Measurements from ENCODE around the gene EPO. TPM values are rescaled to one million over a fixed set of nuclear protein-coding genes. Genes with fewer than 3 reads are reported as not detected.
"Not testable (repeated sequence)": the region's sequence is repeated elsewhere in the genome, so short reads cannot be mapped to it uniquely, and the experiment has no call there.

Gene EPO
- total RNA-seq, 1 donor from 2014 or later = not detected

GRCh38 chr7:100724364-100724763, 4.1 kb downstream of the EPO start:
- intact Hi-C loops (cut with DNase I); ATAC-seq; DNase-seq (ENCODE audit: low spot score): not testable (repeated sequence)

GRCh38 chr7:100726996-100727761, 6.9 kb downstream of the EPO start:
- intact Hi-C loops (cut with DNase I) = no loop called here
- ATAC-seq (peak; percentile 81), DNase-seq (ENCODE audit: low spot score) (no peak)

GRCh38 chr7:100728196-100728595, 7.9 kb downstream of the EPO start:
- no peak for DNase-seq (ENCODE audit: low spot score)
- intact Hi-C loops (cut with DNase I) = no loop called here
- no peak for ATAC-seq

- intact Hi-C loops (cut with DNase I) = no loop called here
- DNase-seq (ENCODE audit: low spot score) = no peak
- no peak for ATAC-seq
Observed at GRCh38 chr7:100730136-100730800, 10.0 kb downstream of the EPO start.

GRCh38 chr7:100731937-100732636, 11.8 kb downstream of the EPO start:
- ATAC-seq (no peak), DNase-seq (ENCODE audit: low spot score) (no peak)
- intact Hi-C loops (cut with DNase I) = no loop called here

GRCh38 chr7:100735730-100736129, 15.5 kb downstream of the EPO start:
- intact Hi-C loops (cut with DNase I) = no loop called here
- DNase-seq (ENCODE audit: low spot score) (no peak), ATAC-seq (no peak)

GRCh38 chr7:100736671-100737070, 16.4 kb downstream of the EPO start:
- intact Hi-C loops (cut with DNase I) = no loop called here
- DNase-seq (ENCODE audit: low spot score) (no peak), ATAC-seq (peak; percentile 20)

- DNase-seq (ENCODE audit: low spot score) = no peak
- intact Hi-C loops (cut with DNase I) = no loop called here
- ATAC-seq = no peak
Observed at GRCh38 chr7:100739934-100740333, 19.7 kb downstream of the EPO start.

- no peak for ATAC-seq
- no peak for DNase-seq (ENCODE audit: low spot score)
- intact Hi-C loops (cut with DNase I) = no loop called here
Observed at GRCh38 chr7:100744605-100745004, 24.3 kb downstream of the EPO start.

- peak; percentile 62 for ATAC-seq
- DNase-seq (ENCODE audit: low spot score) = no peak
- intact Hi-C loops (cut with DNase I) = no loop called here
Observed at GRCh38 chr7:100745184-100745583, 24.9 kb downstream of the EPO start.

GRCh38 chr7:100752994-100753393, 32.7 kb downstream of the EPO start:
- ATAC-seq = no peak
- intact Hi-C loops (cut with DNase I) = no loop called here

GRCh38 chr7:100753750-100754149, 33.5 kb downstream of the EPO start:
- intact Hi-C loops (cut with DNase I) = no loop called here
- ATAC-seq = no peak
- no peak for DNase-seq (ENCODE audit: low spot score)

More at GRCh38 chr7:100752994-100753393, 32.7 kb downstream of the EPO start:
- no peak for DNase-seq (ENCODE audit: low spot score)

GRCh38 chr7:100759357-100760171, 39.3 kb downstream of the EPO start:
- DNase-seq (ENCODE audit: low spot score) = no peak
- ATAC-seq = no peak
- intact Hi-C loops (cut with DNase I) = no loop called here

GRCh38 chr7:100762841-100763240, 42.6 kb downstream of the EPO start:
- intact Hi-C loops (cut with DNase I) = not testable (repeated sequence)

GRCh38 chr7:100763556-100764140, 43.4 kb downstream of the EPO start:
- intact Hi-C loops (cut with DNase I) = no loop called here
- no peak for ATAC-seq
- no peak for DNase-seq (ENCODE audit: low spot score)

More at GRCh38 chr7:100762841-100763240, 42.6 kb downstream of the EPO start:
- ATAC-seq; DNase-seq (ENCODE audit: low spot score): not testable (repeated sequence)

GRCh38 chr7:100764841-100765240, 44.6 kb downstream of the EPO start:
- intact Hi-C loops (cut with DNase I) = no loop called here
- no peak for ATAC-seq

GRCh38 chr7:100765250-100765649, 45.0 kb downstream of the EPO start:
- intact Hi-C loops (cut with DNase I) = no loop called here
- ATAC-seq = no peak
- DNase-seq (ENCODE audit: low spot score) = no peak

More at GRCh38 chr7:100764841-100765240, 44.6 kb downstream of the EPO start:
- DNase-seq (ENCODE audit: low spot score) = no peak

- DNase-seq (ENCODE audit: low spot score) = no peak
- intact Hi-C loops (cut with DNase I) = no loop called here
- no peak for ATAC-seq
Observed at GRCh38 chr7:100768784-100769183, 48.5 kb downstream of the EPO start.
